ENCODE measurements around the gene ADAMTS6.

Gene ADAMTS6

DNA sequence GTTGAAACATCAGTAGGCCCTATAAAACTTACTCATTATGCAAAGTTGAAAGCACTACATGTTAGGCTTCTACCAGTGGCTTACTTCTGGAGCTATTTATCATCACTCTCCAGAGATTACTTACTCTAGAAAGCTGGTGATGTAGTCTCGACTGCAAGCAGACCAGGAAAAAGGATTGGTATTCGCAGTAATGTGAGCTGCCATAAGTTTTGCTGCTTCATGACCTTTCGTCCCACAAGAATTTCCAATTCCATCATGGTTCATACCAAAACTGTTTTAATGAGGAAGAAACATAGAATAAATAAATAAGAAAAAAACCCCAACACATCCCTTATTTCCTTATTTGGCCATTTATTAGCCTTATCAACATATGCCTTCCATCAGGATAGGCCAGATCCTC lies 181.9 kb downstream of the ADAMTS6 start:
- TF ChIP-seq CTCF (IDR thresholded peaks at IDR 0.05), result no peak
- DNase-seq, result no peak
- Mint-ChIP-seq H3K36me3 (ENCODE audit: low read depth) (no peaks in the 10 kb centered on the region), H3K27me3 (ENCODE audit: low read depth, poor library complexity) (peaks cover 2% of the 10 kb centered on the region), H3K27ac (no peak overlapping the region), H3K4me3 (no peak overlapping the region), H3K4me1 (no peaks in the 10 kb centered on the region), H3K9me3 (no peaks in the 10 kb centered on the region)

DNA sequence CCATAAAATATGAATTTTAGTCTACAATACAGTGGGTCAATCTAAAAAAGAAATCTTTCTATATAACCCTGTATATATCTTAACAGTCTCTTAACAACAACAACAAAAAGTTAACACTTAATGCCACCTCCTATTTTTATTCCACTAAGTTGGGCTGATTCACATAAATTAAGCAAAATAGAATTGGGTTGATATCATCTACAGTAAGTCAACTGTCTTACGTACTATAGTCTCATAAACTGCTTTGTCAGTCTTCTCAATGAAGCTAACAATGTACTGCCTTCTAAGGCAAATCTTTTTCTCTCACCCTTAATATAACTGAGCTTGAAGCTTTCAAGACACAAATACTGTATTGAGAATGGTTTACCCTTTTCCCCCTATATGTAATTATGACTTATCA lies 185.7 kb downstream of the ADAMTS6 start:
- Mint-ChIP-seq H3K4me3 (no peak overlapping the region), H3K9me3 (no peaks in the 10 kb centered on the region), H3K36me3 (ENCODE audit: low read depth) (no peaks in the 10 kb centered on the region), H3K27me3 (ENCODE audit: low read depth, poor library complexity) (no peaks in the 10 kb centered on the region), H3K27ac (no peak overlapping the region), H3K4me1 (no peaks in the 10 kb centered on the region)
- no peak for TF ChIP-seq CTCF (IDR thresholded peaks at IDR 0.05)
- no peak for DNase-seq

GRCh38 chr5:65292196-65292595 lies 189.5 kb downstream of the ADAMTS6 start:
- H3K27ac Mint-ChIP-seq, result no peak overlapping the region
- no peaks in the 10 kb centered on the region for H3K9me3 Mint-ChIP-seq
- no peak for TF ChIP-seq CTCF (IDR thresholded peaks at IDR 0.05)
- no peaks in the 10 kb centered on the region for H3K4me1 Mint-ChIP-seq
- H3K27me3 Mint-ChIP-seq (ENCODE audit: low read depth, poor library complexity), result no peaks in the 10 kb centered on the region
- no peak for DNase-seq
- peaks cover 4% of the 10 kb centered on the region for H3K36me3 Mint-ChIP-seq (ENCODE audit: low read depth)
- H3K4me3 Mint-ChIP-seq, result no peak overlapping the region

DNA sequence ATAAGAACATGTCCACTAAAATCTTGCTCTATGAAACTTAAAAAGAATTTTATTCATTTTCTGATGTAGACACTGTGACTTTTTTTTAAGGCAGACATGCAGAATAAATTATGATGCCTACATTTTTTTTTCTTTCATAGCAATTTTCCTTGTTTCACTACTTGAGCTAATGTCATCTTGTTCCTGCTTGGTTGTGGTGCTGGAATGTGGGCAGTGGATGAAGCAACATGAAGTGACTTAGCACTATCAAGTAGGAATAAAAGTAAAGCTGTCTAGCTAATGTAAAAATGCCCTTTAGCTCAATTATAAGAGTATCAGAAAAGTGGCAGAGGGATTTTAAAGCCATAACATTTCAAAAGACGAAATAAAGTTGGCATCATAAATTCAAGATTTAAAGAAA lies 191.0 kb downstream of the ADAMTS6 start:
- DNase-seq, result no peak
- H3K27ac Mint-ChIP-seq, result no peak overlapping the region
- no peaks in the 10 kb centered on the region for H3K4me1 Mint-ChIP-seq
- H3K36me3 Mint-ChIP-seq (ENCODE audit: low read depth), result peaks cover 4% of the 10 kb centered on the region
- H3K4me3 Mint-ChIP-seq, result no peak overlapping the region
- TF ChIP-seq CTCF (IDR thresholded peaks at IDR 0.05), result no peak
- no peaks in the 10 kb centered on the region for H3K27me3 Mint-ChIP-seq (ENCODE audit: low read depth, poor library complexity)
- H3K9me3 Mint-ChIP-seq, result no peaks in the 10 kb centered on the region

DNA sequence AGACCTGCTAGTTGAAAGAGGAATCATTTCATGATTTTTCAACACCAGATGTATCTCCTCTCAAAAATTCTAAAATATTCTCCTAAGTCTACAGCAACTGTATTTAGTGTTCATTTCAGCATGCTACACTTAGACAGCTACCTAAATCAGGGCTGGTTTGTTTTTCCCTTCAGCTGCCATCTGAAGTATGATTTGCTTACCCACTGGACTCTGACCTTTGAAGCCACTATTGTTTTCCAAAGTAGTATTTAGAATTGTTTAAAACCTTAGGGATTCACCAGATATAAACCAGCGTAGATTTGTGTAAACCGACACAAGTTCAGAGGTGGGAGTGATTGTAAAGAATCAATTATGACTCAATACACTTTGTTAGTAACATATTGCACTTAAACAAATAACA lies 193.1 kb downstream of the ADAMTS6 start:
- DNase-seq, result no peak
- no peaks in the 10 kb centered on the region for H3K4me1 Mint-ChIP-seq
- H3K36me3 Mint-ChIP-seq (ENCODE audit: low read depth), result peaks cover 4% of the 10 kb centered on the region
- no peak overlapping the region for H3K4me3 Mint-ChIP-seq
- no peak overlapping the region for H3K27ac Mint-ChIP-seq
- H3K9me3 Mint-ChIP-seq, result no peaks in the 10 kb centered on the region
- no peak for TF ChIP-seq CTCF (IDR thresholded peaks at IDR 0.05)
- H3K27me3 Mint-ChIP-seq (ENCODE audit: low read depth, poor library complexity), result no peaks in the 10 kb centered on the region

DNA sequence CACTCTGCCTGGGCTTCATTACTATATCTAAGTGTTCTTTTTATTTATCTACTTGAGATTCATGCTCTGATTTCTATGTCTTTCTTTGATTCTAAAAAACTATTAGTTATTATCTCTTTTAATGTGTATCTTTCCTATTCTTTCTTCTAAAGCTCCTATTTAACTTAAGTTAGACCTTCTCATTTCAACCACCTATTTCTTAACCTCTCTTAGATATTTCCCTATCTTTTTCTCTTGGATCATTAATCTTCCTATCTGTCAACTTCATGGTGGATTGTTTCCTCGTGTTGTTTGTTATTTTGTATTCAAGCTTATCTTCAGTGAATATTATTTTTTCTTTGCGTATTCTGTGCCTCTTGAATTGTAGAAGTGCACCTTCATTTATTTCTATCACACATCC lies 202.1 kb downstream of the ADAMTS6 start:
- no peaks in the 10 kb centered on the region for H3K4me1 Mint-ChIP-seq
- H3K36me3 Mint-ChIP-seq (ENCODE audit: low read depth), result peaks cover 18% of the 10 kb centered on the region

More for the DNA sequence above, 202.1 kb downstream of the ADAMTS6 start:
- H3K27me3 Mint-ChIP-seq (ENCODE audit: low read depth, poor library complexity), result no peaks in the 10 kb centered on the region
- peaks cover 5% of the 10 kb centered on the region for H3K9me3 Mint-ChIP-seq
- no peak for TF ChIP-seq CTCF (IDR thresholded peaks at IDR 0.05)
- no peak overlapping the region for H3K4me3 Mint-ChIP-seq
- no peak overlapping the region for H3K27ac Mint-ChIP-seq
- no peak for DNase-seq

Data from nephron progenitor cell (in vitro differentiated cells).